Measurements from ENCODE around the gene CEP85L. TPM values are rescaled to one million over a fixed set of nuclear protein-coding genes. Genes with fewer than 3 reads are reported as not detected.

The CEP85L gene
- polyA plus RNA-seq, 1 experiment, result 7.4 TPM

DNA sequence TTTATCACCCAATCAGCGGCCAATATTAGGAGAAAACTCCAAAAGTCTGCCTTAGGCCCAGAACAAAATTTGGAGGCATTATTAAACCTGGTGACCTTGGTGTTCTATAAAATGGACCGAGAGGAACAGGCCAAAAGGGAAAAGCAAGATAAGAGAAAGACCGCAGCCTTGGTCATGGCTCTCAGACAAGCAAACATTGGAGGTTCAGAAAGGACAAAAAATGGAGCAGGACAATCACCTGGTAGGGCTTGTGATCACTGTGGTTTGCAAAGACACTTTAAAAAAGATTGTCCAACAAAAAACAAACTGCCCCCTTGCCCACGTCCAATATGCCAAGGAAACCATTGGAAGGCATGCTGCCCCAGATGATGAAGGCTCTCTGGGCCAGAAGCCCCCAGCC lies 31.2 kb downstream of the CEP85L start:
- DNase-seq (ENCODE audit: low read depth, low spot score), result no peak
- H3K9me3 ChIP-seq (ENCODE audit: control insufficient read depth, insufficient read depth, low read length), result no peaks in the 10 kb centered on the region
- no peak overlapping the region for H3K27ac ChIP-seq (ENCODE audit: low read depth, low read length)
- CTCF ChIA-PET, result interaction anchor here (0.6 to 1.5 kb wide), 5 partner anchors 12 to 336 kb away, joined by 3 to 5 read pairs (median 3); no protein-coding TSS in a partner anchor
- no peaks in the 10 kb centered on the region for H3K27me3 ChIP-seq (ENCODE audit: control insufficient read depth, insufficient read depth, low read length)
- POLR2A ChIA-PET, result no interaction called here
- TF ChIP-seq, protein P1, sequence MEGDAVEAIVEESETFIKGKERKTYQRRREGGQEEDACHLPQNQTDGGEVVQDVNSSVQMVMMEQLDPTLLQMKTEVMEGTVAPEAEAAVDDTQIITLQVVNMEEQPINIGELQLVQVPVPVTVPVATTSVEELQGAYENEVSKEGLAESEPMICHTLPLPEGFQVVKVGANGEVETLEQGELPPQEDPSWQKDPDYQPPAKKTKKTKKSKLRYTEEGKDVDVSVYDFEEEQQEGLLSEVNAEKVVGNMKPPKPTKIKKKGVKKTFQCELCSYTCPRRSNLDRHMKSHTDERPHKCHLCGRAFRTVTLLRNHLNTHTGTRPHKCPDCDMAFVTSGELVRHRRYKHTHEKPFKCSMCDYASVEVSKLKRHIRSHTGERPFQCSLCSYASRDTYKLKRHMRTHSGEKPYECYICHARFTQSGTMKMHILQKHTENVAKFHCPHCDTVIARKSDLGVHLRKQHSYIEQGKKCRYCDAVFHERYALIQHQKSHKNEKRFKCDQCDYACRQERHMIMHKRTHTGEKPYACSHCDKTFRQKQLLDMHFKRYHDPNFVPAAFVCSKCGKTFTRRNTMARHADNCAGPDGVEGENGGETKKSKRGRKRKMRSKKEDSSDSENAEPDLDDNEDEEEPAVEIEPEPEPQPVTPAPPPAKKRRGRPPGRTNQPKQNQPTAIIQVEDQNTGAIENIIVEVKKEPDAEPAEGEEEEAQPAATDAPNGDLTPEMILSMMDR (IDR thresholded peaks at IDR 0.05; ENCODE audit: low read depth, low read length), result no peak
- H3K4me3 ChIP-seq (ENCODE audit: low read depth, low read length), result no peak overlapping the region

DNA sequence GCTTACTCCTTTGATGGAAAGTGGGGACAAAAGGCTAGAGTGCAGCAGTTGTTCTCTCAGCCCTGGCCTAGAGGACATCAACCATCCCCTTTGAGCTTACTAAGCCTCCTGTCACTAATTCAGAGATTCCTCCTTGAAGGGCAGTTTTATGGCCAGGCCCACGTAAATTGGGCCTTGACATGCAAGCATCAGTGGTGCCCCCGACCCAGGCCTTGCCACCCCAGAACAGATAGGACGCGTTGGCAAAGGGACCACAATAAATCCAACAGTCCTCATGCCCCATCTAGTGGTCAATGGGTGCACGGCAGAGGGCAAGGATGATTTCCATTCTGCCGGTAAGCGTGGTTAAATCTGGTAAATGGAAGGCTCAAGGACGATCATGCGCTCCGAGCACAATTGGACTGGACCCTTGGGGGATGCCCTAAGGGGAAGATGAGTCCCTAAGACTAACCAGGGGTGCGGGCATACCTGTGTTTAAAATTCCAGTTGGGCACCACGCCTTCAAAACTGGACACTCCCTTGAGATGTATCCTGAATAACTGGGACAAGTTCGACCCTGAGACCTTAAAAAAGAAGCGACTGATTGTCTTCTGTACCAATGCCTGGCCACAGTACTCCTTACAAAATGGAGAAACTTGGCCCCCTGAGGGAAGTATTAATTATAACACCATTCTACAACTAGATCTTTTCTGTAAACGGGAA lies 32.6 kb downstream of the CEP85L start:
- ChIA-PET POLR2A (no interaction called here), CTCF (interaction anchor here (0.6 to 1.0 kb wide), 16 partner anchors 10 to 779 kb away, joined by 3 to 6 read pairs (median 3); no protein-coding TSS in a partner anchor)

GRCh38 chr6:118617417-118617816 lies 34.0 kb downstream of the CEP85L start:
- no peaks in the 10 kb centered on the region for H3K27me3 ChIP-seq (ENCODE audit: control insufficient read depth, insufficient read depth, low read length)
- H3K4me3 ChIP-seq (ENCODE audit: low read depth, low read length), result no peak overlapping the region
- no peak for DNase-seq (ENCODE audit: low read depth, low spot score)
- peaks cover 4% of the 10 kb centered on the region; the same call in 1 of the 2 replicates for H3K9me3 ChIP-seq (ENCODE audit: control insufficient read depth, insufficient read depth, low read length)
- H3K27ac ChIP-seq (ENCODE audit: low read depth, low read length), result no peak overlapping the region
- ChIA-PET CTCF (interaction anchor here (0.6 to 3.9 kb wide), 9 partner anchors 12 to 332 kb away, joined by 3 to 40 read pairs (median 4); no protein-coding TSS in a partner anchor), POLR2A (no interaction called here)
- TF ChIP-seq, protein P1 (IDR thresholded peaks at IDR 0.05; ENCODE audit: low read depth, low read length), result no peak

More for the DNA sequence above, 32.6 kb downstream of the CEP85L start:
- H3K27ac ChIP-seq (ENCODE audit: low read depth, low read length), result no peak overlapping the region
- no peak overlapping the region for H3K4me3 ChIP-seq (ENCODE audit: low read depth, low read length)
- no peak for DNase-seq (ENCODE audit: low read depth, low spot score)
- TF ChIP-seq, protein P1 (IDR thresholded peaks at IDR 0.05; ENCODE audit: low read depth, low read length), result peak; percentile 91
- no peaks in the 10 kb centered on the region for H3K9me3 ChIP-seq (ENCODE audit: control insufficient read depth, insufficient read depth, low read length)
- no peaks in the 10 kb centered on the region for H3K27me3 ChIP-seq (ENCODE audit: control insufficient read depth, insufficient read depth, low read length)

DNA sequence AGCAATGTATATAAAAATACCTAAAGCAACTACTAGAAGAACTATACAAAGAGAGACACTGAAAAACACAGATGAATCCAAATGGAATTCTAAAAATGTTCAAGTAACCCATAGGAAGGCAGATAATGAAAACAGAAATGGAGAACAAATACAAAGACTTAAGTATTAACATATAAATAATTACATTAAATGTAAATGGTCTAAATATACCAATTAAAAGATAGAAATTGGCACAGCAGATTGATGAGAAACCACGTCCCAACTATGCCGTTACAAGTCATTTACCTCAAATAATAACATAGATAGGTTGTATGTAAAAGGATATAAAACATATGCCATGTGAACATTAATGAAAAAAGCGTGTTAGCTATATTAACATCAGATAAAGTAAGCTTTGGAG lies 40.1 kb downstream of the CEP85L start:
- H3K9me3 ChIP-seq (ENCODE audit: control insufficient read depth, insufficient read depth, low read length), result peaks cover 7% of the 10 kb centered on the region; the same call in 1 of the 2 replicates
- no peak for DNase-seq (ENCODE audit: low read depth, low spot score)
- H3K27ac ChIP-seq (ENCODE audit: low read depth, low read length), result no peak overlapping the region
- ChIA-PET POLR2A (no interaction called here), CTCF (no interaction called here)
- TF ChIP-seq, protein P1 (IDR thresholded peaks at IDR 0.05; ENCODE audit: low read depth, low read length), result no peak
- H3K27me3 ChIP-seq (ENCODE audit: control insufficient read depth, insufficient read depth, low read length), result no peaks in the 10 kb centered on the region
- no peak overlapping the region for H3K4me3 ChIP-seq (ENCODE audit: low read depth, low read length)

GRCh38 chr6:118606858-118607257 lies 44.5 kb downstream of the CEP85L start:
- Histone ChIP-seq H3K27me3 (ENCODE audit: control insufficient read depth, insufficient read depth, low read length) (no peaks in the 10 kb centered on the region), H3K9me3 (ENCODE audit: control insufficient read depth, insufficient read depth, low read length) (no peaks in the 10 kb centered on the region), H3K4me3 (ENCODE audit: low read depth, low read length) (no peak overlapping the region), H3K27ac (ENCODE audit: low read depth, low read length) (no peak overlapping the region)
- CTCF ChIA-PET, result interaction anchor here (1.2 kb wide), 2 partner anchors 12 to 323 kb away, joined by 3 read pairs; no protein-coding TSS in a partner anchor
- TF ChIP-seq, protein P1 (IDR thresholded peaks at IDR 0.05; ENCODE audit: low read depth, low read length), result no peak
- POLR2A ChIA-PET, result no interaction called here
- no peak for DNase-seq (ENCODE audit: low read depth, low spot score)
